HepG2 (cell line): ENCODE results near the gene TARDBP. TPM values are rescaled to one million over a fixed set of nuclear protein-coding genes. Genes with fewer than 3 reads are reported as not detected.

Experiments
- ATAC-seq: fragments of 200-7000 bp; cut with Tn5 transposase; 3 replicates; pipeline ENCODE4 v1.9.1; 2020; ENCODE audit warnings: mild to moderate bottlenecking, moderate library complexity
- BruUV-seq: library from RNA; stranded (reverse); fragments of 400-500 nt; replicated peaks from 2 replicates; lab custom pipeline; 2021; lab: Mats Ljungman, UMichigan
- CTCF ChIA-PET: fragments of 300-600 bp; formaldehyde crosslinking; extraction: SDS; loops from one replicate; lab custom pipeline; 2021; ENCODE audit warnings: low total read pairs, inconsistent platforms, low intra/inter-chr PET ratio; lab: Yijun Ruan, JAX
- POLR2A ChIA-PET: fragments of 350-600 bp; sonication (Branson Sonifier 250); formaldehyde crosslinking; loops from one replicate; lab custom pipeline; 2020; ENCODE audit warnings: antibody characterized with exemption, inconsistent platforms; lab: Yijun Ruan, JAX
- DNase-seq: peaks from one replicate; pipeline ENCODE4 v3.0.0-alpha.2; 2015; ENCODE audit warnings: low spot score
- FAIRE-seq: peaks from 3 replicates; lab custom pipeline; 2011; peaks lifted over from hg19 to GRCh38; lab: Jason Lieb, UNC
- H2AFZ ChIP-seq: one replicate; pipeline ENCODE4 v1.6.1; 2011; ENCODE audit warnings: low read length, inconsistent platforms
- H3K27ac ChIP-seq: fragments of 300-600 bp; 3 replicates; pipeline ENCODE4 v1.8.0; 2011; ENCODE audit warnings: mixed run types, mild to moderate bottlenecking, mixed read lengths, low read length, inconsistent platforms; ENCODE audit not compliant: insufficient read depth; ENCODE audit errors: extremely low read length
- H3K27me3 ChIP-seq, 2 experiments: fragments of 200-600 bp in 1 of 2; 2 replicates in 1 of 2; 3 replicates in 1 of 2; pipeline versions ENCODE4 v1.6.0 to v1.8.0; 2011; ENCODE audit warnings: low read length in 2 of 2, mild to moderate bottlenecking in 2 of 2, moderate library complexity in 2 of 2, inconsistent platforms in 1 of 2; ENCODE audit not compliant: insufficient read depth in 2 of 2, control insufficient read depth in 1 of 2
- H3K36me3 ChIP-seq, 2 experiments: fragments of 200-600 bp in 1 of 2; replicated peaks in 1 of 2; 2 replicates in 1 of 2; 3 replicates in 1 of 2; pipeline versions ENCODE4 v1.5.1 to v1.8.0; 2011; ENCODE audit warnings: low read length in 2 of 2, inconsistent platforms in 1 of 2; ENCODE audit not compliant: insufficient read depth in 2 of 2, control insufficient read depth in 1 of 2
- H3K4me1 ChIP-seq: 2 replicates; pipeline ENCODE4 v1.5.1; 2012; ENCODE audit warnings: low read length, inconsistent platforms; ENCODE audit not compliant: insufficient read depth
- H3K4me2 ChIP-seq: 2 replicates; pipeline ENCODE4 v1.6.0; 2011; ENCODE audit warnings: low read depth, low read length, inconsistent platforms
- H3K4me3 ChIP-seq, 3 experiments: fragments of 200-600 bp in 1 of 3; sonication (generic), shearing (Covaris generic) in 1 of 3; replicated peaks in 1 of 3; 2 replicates each; pipeline ENCODE4 v1.5.1; 2011 to 2016; ENCODE audit warnings: low read length in 3 of 3, inconsistent platforms in 2 of 3, low read depth in 2 of 3, mild to moderate bottlenecking in 2 of 3, control low read depth in 1 of 3, mixed read lengths in 1 of 3; ENCODE audit not compliant: insufficient read depth in 1 of 3
- H3K79me2 ChIP-seq: one replicate; pipeline ENCODE4 v1.6.1; 2011; ENCODE audit warnings: low read length, inconsistent platforms; ENCODE audit not compliant: insufficient read depth
- H3K9ac ChIP-seq: 2 replicates; pipeline ENCODE4 v1.6.0; 2011; ENCODE audit warnings: mild to moderate bottlenecking, low read depth, low read length, inconsistent platforms; ENCODE audit not compliant: insufficient read depth
- H3K9me3 ChIP-seq: 2 replicates; pipeline ENCODE4 v1.5.1; 2012; ENCODE audit warnings: mild to moderate bottlenecking, low read length
- H4K20me1 ChIP-seq: 2 replicates; pipeline ENCODE4 v1.6.0; 2011; ENCODE audit warnings: inconsistent platforms, mild to moderate bottlenecking, low read length, moderate library complexity; ENCODE audit not compliant: insufficient read depth
- CCAR2 ChIP-seq: fragments of 200-400 bp; formaldehyde crosslinking; optimal IDR thresholded peaks from 2 replicates; pipeline ENCODE3; 2018; ENCODE audit warnings: low read depth, mild to moderate bottlenecking, low read length, moderate library complexity
- DNMT3B ChIP-seq: conservative IDR thresholded peaks from 2 replicates; pipeline ENCODE4 v1.6.1; 2016; ENCODE audit warnings: missing biosample characterization, control low read depth
- ERF ChIP-seq: IDR thresholded peaks from 2 replicates; pipeline ENCODE4 v1.6.1; 2018; ENCODE audit warnings: missing biosample characterization, missing genetic modification reagents
- MATR3 ChIP-seq: sonication (generic); formaldehyde crosslinking; IDR thresholded peaks from 2 replicates; pipeline ENCODE4 v1.4.0; 2020; ENCODE audit warnings: missing genetic modification reagents
- PCBP2 ChIP-seq: fragments of 200-400 bp; formaldehyde crosslinking; optimal IDR thresholded peaks from 2 replicates; pipeline ENCODE3; 2018; ENCODE audit warnings: low read length, low read depth; ENCODE audit not compliant: poor library complexity, severe bottlenecking
- POLR2AphosphoS2 ChIP-seq: IDR thresholded peaks from 2 replicates; pipeline ENCODE4 v1.6.1; 2011; ENCODE audit warnings: low read depth, low read length, improper control_type of control experiment
- POLR2G ChIP-seq: fragments of 200-400 bp; formaldehyde crosslinking; IDR thresholded peaks from 2 replicates; pipeline ENCODE4 v1.6.1; 2018; ENCODE audit warnings: mild to moderate bottlenecking, low read depth, low read length, moderate library complexity
- SKI ChIP-seq: fragments of 450-650 bp; IDR thresholded peaks from one replicate; pipeline ENCODE4 v1.6.1; 2018; ENCODE audit warnings: mild to moderate bottlenecking; ENCODE audit not compliant: partially characterized antibody
- TGIF2 ChIP-seq: IDR thresholded peaks from 2 replicates; pipeline ENCODE4 v1.6.1; 2016; ENCODE audit warnings: control low read depth, missing compliant biosample characterization
- ZBTB49 ChIP-seq: sonication (generic); formaldehyde crosslinking; IDR thresholded peaks from 2 replicates; pipeline ENCODE4 v1.4.0; 2020; ENCODE audit warnings: missing genetic modification reagents, borderline replicate concordance
- WGBS: methylation state at CpG from one replicate; pipeline ENCODE4 v1.1.6; 2017; ENCODE audit warnings: low lambda C conversion rate; 5-methylcytosine and 5-hydroxymethylcytosine counted together
- in situ Hi-C: cut with HindIII; loops from 2 replicates; pipeline ENCODE4 v1.10.0; 2017; ENCODE audit warnings: low pct_unique_long_range_greater_than_20kb; ENCODE audit not compliant: extremely low pct_ligation_motif_present
- intact Hi-C: fragments of 100-400 bp; cut with micrococcal nuclease; formaldehyde crosslinking; loops from one replicate; pipeline ENCODE4 v1.10.0; 2022; ENCODE audit not compliant: unreplicated experiment
- polyA plus RNA-seq, 8 experiments: library from polyadenylated mRNA; depleted of rRNA in 3 of 8; stranded (reverse) in 7 of 8; unstranded in 1 of 8; fragments of >200 nt; fragmentation: Illumina TruSeq in 4 of 8; extraction: Trizol in 4 of 8; gene quantifications; 2 replicates each; pipeline versions ENCODE4 v1.2.1 to v1.2.3, GENCODE V29; 2011 to 2016; ENCODE audit warnings: low read depth in 4 of 8, missing spikeins in 1 of 8, mixed read lengths in 1 of 8; ENCODE audit not compliant: insufficient read depth in 1 of 8
- total RNA-seq, 5 experiments: library from RNA; depleted of rRNA; stranded (reverse); fragments of >200 nt; fragmentation: Illumina TruSeq; extraction: Trizol; gene quantifications; 2 replicates each; pipeline ENCODE4 v1.2.3, GENCODE V29; 2016; ENCODE audit warnings: low read depth in 1 of 5
- TF ChIP-seq, protein P1 (sequence below): fragments of 450-650 bp; IDR thresholded peaks from 2 replicates; pipeline ENCODE4 v1.6.1; 2017; ENCODE audit warnings: mild to moderate bottlenecking
- TF ChIP-seq, protein P2 (sequence below): sonication (generic); formaldehyde crosslinking; IDR thresholded peaks from 2 replicates; pipeline ENCODE4 v1.5.0; 2020; ENCODE audit warnings: missing genetic modification reagents

Gene TARDBP
- total and polyA plus RNA-seq, 2 of the 13 experiments (the other 11 are each of a cell fraction or from before 2014, with no cell fraction given) = 62.4 to 93.0 TPM

- Histone ChIP-seq H3K27ac (no peak overlapping the region), H3K27me3 (no peaks in the 10 kb centered on the region)
- TF ChIP-seq PCBP2 (no peak), POLR2AphosphoS2 (peak; percentile 62; the same call in 1 of the 2 replicates), CCAR2 (no peak), MATR3 (CRISPR knock-in tag) (no peak), DNMT3B (no peak), ZBTB49 (no peak), ERF (no peak), POLR2G (0 out of 2 replicates have a peak, but pooled peaks have one; percentile 30), SKI (no peak), TGIF2 (no peak)
- TF ChIP-seq, protein P1, sequence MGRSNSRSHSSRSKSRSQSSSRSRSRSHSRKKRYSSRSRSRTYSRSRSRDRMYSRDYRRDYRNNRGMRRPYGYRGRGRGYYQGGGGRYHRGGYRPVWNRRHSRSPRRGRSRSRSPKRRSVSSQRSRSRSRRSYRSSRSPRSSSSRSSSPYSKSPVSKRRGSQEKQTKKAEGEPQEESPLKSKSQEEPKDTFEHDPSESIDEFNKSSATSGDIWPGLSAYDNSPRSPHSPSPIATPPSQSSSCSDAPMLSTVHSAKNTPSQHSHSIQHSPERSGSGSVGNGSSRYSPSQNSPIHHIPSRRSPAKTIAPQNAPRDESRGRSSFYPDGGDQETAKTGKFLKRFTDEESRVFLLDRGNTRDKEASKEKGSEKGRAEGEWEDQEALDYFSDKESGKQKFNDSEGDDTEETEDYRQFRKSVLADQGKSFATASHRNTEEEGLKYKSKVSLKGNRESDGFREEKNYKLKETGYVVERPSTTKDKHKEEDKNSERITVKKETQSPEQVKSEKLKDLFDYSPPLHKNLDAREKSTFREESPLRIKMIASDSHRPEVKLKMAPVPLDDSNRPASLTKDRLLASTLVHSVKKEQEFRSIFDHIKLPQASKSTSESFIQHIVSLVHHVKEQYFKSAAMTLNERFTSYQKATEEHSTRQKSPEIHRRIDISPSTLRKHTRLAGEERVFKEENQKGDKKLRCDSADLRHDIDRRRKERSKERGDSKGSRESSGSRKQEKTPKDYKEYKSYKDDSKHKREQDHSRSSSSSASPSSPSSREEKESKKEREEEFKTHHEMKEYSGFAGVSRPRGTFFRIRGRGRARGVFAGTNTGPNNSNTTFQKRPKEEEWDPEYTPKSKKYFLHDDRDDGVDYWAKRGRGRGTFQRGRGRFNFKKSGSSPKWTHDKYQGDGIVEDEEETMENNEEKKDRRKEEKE = no peak
- TF ChIP-seq, protein P2, sequence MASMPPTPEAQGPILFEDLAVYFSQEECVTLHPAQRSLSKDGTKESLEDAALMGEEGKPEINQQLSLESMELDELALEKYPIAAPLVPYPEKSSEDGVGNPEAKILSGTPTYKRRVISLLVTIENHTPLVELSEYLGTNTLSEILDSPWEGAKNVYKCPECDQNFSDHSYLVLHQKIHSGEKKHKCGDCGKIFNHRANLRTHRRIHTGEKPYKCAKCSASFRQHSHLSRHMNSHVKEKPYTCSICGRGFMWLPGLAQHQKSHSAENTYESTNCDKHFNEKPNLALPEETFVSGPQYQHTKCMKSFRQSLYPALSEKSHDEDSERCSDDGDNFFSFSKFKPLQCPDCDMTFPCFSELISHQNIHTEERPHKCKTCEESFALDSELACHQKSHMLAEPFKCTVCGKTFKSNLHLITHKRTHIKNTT = no peak
- TF ChIP-seq, all 625 proteins: peak for 2
- ATAC-seq (no peak), DNase-seq (no peak), FAIRE-seq (no peak)
- no peak overlapping the region for H2AFZ ChIP-seq
- H3K4me1 ChIP-seq = no peaks in the 10 kb centered on the region
- peaks cover 5% of the 10 kb centered on the region; the same call in 1 of the 2 replicates for H4K20me1 ChIP-seq
- no peak overlapping the region for H3K4me2 ChIP-seq
- no peak overlapping the region for H3K4me3 ChIP-seq
- in situ Hi-C loops = no loop called here
- ChIA-PET CTCF (no interaction called here), POLR2A (interaction anchor here (0.8 kb wide), 1 partner anchor 10 kb away, joined by 3 read pairs; no protein-coding TSS in a partner anchor)
- H3K9me3 ChIP-seq = no peaks in the 10 kb centered on the region
- peaks cover 21 to 76% of the 10 kb centered on the region in 2 experiments for H3K36me3 ChIP-seq
- intact Hi-C loops = no loop called here
- 99% methylated on average over 14 of the region's 14 CpGs for WGBS
- no peaks in the 10 kb centered on the region for H3K79me2 ChIP-seq
- no peak overlapping the region for H3K9ac ChIP-seq
- BruUV-seq = no TSS peak
These were observed 10.7 kb downstream of the TARDBP start for GRCh38 chr1:11023201-11023600.
